Chondrocyte (in vitro differentiated cells): Measurements from ENCODE around the gene TMCC1. TPM values are rescaled to one million over a fixed set of nuclear protein-coding genes. Genes with fewer than 3 reads are reported as not detected.

Experiments
- DNase-seq: peaks from one replicate; pipeline ENCODE4 v3.0.0; 2021; ENCODE audit warnings: mixed read lengths, low spot score
- H3K27ac Mint-ChIP-seq: one replicate; pipeline ENCODE4 v1.8.0; 2021; ENCODE audit warnings: mild to moderate bottlenecking, moderate library complexity, mixed read lengths; ENCODE audit not compliant: unreplicated experiment
- H3K27me3 Mint-ChIP-seq: 2 replicates; pipeline ENCODE4 v1.8.0; 2021; ENCODE audit warnings: low read depth, mixed read lengths
- H3K36me3 Mint-ChIP-seq: 2 replicates; pipeline ENCODE4 v1.8.0; 2021; ENCODE audit warnings: low read depth, mixed read lengths
- H3K4me1 Mint-ChIP-seq: 2 replicates; pipeline ENCODE4 v1.8.0; 2021; ENCODE audit warnings: low read depth, mild to moderate bottlenecking, mixed read lengths
- H3K4me3 Mint-ChIP-seq: one replicate; pipeline ENCODE4 v1.8.0; 2021; ENCODE audit warnings: mild to moderate bottlenecking, moderate library complexity, mixed read lengths; ENCODE audit not compliant: unreplicated experiment
- H3K9me3 Mint-ChIP-seq: 2 replicates; pipeline ENCODE4 v1.8.0; 2021; ENCODE audit warnings: low read depth, mixed read lengths
- CTCF ChIP-seq: fragments of 200-600 bp; sonication (generic); IDR thresholded peaks from 2 replicates; pipeline ENCODE4 v1.5.0; 2021; ENCODE audit warnings: antibody characterized with exemption, mild to moderate bottlenecking, moderate library complexity
- total RNA-seq: library from RNA; stranded (reverse); gene quantifications from 3 replicates; pipeline ENCODE4 v1.2.1, GENCODE V29; 2021

The TMCC1 gene
- total RNA-seq, 1 donor from 2014 or later, result 34.3 TPM

DNA sequence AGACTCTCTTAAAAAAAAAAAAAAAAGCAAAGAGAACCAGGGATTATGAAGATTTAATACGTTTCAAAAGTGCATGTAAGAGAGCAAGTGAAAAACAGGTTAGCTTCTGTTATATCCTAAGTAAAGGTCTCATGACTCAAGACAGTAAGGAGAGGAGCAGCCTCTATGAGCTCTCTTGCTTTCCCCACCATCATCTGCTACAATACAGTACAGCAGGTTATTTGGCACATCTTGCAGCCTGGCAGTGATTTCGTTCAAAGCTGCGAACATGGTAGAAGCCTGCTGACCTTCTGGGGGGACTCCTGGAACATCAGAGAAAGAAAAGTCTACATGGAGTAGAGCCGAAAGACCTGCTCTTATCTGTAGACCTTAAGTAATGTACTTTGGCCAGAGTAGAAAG, 157.9 kb downstream of the TMCC1 start:
- DNase-seq, result no peak
- Mint-ChIP-seq H3K9me3 (no peaks in the 10 kb centered on the region), H3K4me3 (no peak overlapping the region), H3K4me1 (peaks cover 22% of the 10 kb centered on the region), H3K27ac (no peak overlapping the region), H3K27me3 (no peaks in the 10 kb centered on the region), H3K36me3 (peaks cover 1% of the 10 kb centered on the region)
- no peak for TF ChIP-seq CTCF

GRCh38 chr3:129734449-129734848, 159.1 kb downstream of the TMCC1 start:
- no peaks in the 10 kb centered on the region for H3K9me3 Mint-ChIP-seq
- no peak overlapping the region for H3K4me3 Mint-ChIP-seq
- no peak overlapping the region for H3K27ac Mint-ChIP-seq
- peaks cover 1% of the 10 kb centered on the region for H3K36me3 Mint-ChIP-seq
- TF ChIP-seq CTCF, result no peak
- no peak for DNase-seq
- H3K27me3 Mint-ChIP-seq, result no peaks in the 10 kb centered on the region
- peaks cover 22% of the 10 kb centered on the region for H3K4me1 Mint-ChIP-seq

DNA sequence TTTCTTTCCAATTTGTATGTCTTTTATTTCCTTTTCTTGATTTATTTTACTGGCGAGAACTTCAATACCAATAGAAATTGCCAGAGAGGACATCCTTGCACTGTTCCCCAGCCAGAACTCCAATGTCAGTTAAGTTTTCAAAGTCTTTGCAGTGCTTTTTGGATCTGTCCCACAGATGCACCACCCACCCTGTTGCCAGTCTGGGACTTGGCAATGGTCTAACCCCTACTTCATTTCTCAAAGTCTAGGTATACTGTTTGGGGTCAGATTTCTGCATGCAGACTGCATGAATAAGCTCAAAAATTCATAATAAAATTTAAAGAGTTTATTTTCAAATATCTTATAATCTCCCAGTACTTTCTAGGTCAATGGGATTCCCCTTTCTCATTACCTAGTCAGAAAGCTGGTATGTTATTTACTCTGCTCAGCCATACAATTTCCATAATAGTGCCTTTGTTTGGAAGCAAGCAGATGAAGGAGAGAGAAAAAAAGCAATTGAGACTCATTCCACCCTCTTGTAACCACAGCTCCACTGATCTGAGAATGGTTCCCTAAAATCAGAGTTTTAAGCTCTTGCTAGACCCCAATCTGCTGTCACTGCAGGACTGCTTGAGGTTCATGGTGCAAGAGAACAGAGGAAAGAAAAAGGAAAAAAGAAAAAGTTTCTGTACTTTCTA, 161.2 kb downstream of the TMCC1 start:
- Mint-ChIP-seq H3K36me3 (peaks cover 3% of the 10 kb centered on the region), H3K4me3 (no peak overlapping the region), H3K27me3 (no peaks in the 10 kb centered on the region), H3K9me3 (peaks cover 6% of the 10 kb centered on the region), H3K4me1 (peaks cover 22% of the 10 kb centered on the region), H3K27ac (no peak overlapping the region)
- DNase-seq, result no peak
- no peak for TF ChIP-seq CTCF

DNA sequence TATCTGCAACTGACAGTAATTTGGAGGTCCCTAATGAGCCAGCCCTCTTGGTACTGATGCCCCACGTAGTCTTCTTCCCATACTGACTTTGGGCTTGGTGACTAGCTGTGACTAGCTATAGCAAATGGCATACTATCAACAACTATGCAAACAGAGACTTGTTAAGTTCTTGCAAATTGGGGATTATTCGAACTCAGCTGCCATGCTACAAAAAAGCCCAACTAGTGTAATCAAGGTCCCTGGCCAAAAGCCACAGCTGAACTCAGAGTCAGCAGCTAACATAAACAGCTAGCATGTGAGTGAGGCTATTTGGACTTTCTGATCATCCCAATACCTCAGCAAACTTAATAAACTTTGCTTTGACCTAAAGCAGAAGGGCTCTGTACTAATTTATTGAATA, 165.8 kb downstream of the TMCC1 start:
- H3K4me1 Mint-ChIP-seq, result peaks cover 32% of the 10 kb centered on the region
- no peaks in the 10 kb centered on the region for H3K27me3 Mint-ChIP-seq
- peaks cover 6% of the 10 kb centered on the region for H3K9me3 Mint-ChIP-seq
- no peak overlapping the region for H3K4me3 Mint-ChIP-seq
- peaks cover 1% of the 10 kb centered on the region for H3K36me3 Mint-ChIP-seq
- no peak overlapping the region for H3K27ac Mint-ChIP-seq
- no peak for TF ChIP-seq CTCF
- no peak for DNase-seq

- H3K9me3 Mint-ChIP-seq, result peaks cover 2% of the 10 kb centered on the region
- peak overlapping the region; percentile 53 for H3K4me3 Mint-ChIP-seq
- TF ChIP-seq CTCF, result no peak
- H3K4me1 Mint-ChIP-seq, result peaks cover 29% of the 10 kb centered on the region
- peak overlapping the region; percentile 92 for H3K27ac Mint-ChIP-seq
- no peaks in the 10 kb centered on the region for H3K36me3 Mint-ChIP-seq
- no peaks in the 10 kb centered on the region for H3K27me3 Mint-ChIP-seq
- no peak for DNase-seq
Observed at GRCh38 chr3:129723558-129724324, 169.8 kb downstream of the TMCC1 start.
